ENCODE results near the gene MTMR2. TPM values are rescaled to one million over a fixed set of nuclear protein-coding genes. Genes with fewer than 3 reads are reported as not detected.

The MTMR2 gene
- polyA plus RNA-seq, 2 of the 4 experiments (the other 2 are of a cell fraction) = 22.2 to 28.7 TPM

GRCh38 chr11:95930948-95931347 lies 7.0 kb upstream of the MTMR2 start:
- H3K4me2 ChIP-seq = no peak overlapping the region
- POLR2A ChIA-PET = no interaction called here
- peaks cover 6% of the 10 kb centered on the region; the same call in 2 of the 3 replicates for H3K9me3 ChIP-seq
- H3K27ac ChIP-seq = no peak overlapping the region
- no peak overlapping the region for H3K4me3 ChIP-seq
- CTCF ChIA-PET = no interaction called here
- H3K4me1 ChIP-seq = peaks cover 3% of the 10 kb centered on the region; the same call in 2 of the 3 replicates
- DNase-seq (ENCODE audit: low read depth in 1 of 2, low spot score in 1 of 2) (no peak), ATAC-seq (no peak), FAIRE-seq (no peak)
- TF ChIP-seq ZSCAN20 (CRISPR knock-in tag; IDR thresholded peaks at IDR 0.05) = no peak
- 23% methylated on average over 1 of the region's 1 CpG for WGBS (ENCODE audit: missing lambda C conversion rate)

GRCh38 chr11:95926726-95927125 lies 2.8 kb upstream of the MTMR2 start:
- no peak for DNase-seq (ENCODE audit: low read depth in 1 of 2, low spot score in 1 of 2)
- TF ChIP-seq MAFK (IDR thresholded peaks at IDR 0.05; ENCODE audit: partially characterized antibody) = no peak
- no peak for TF ChIP-seq SMC3 (IDR thresholded peaks at IDR 0.05)
- TF ChIP-seq HOXA7 (CRISPR knock-in tag; IDR thresholded peaks at IDR 0.05) = no peak
- TF ChIP-seq USF2 (IDR thresholded peaks at IDR 0.05) = no peak
- no peak for TF ChIP-seq BHLHE40 (IDR thresholded peaks at IDR 0.05; ENCODE audit: low read depth, low read length)
- no peak for TF ChIP-seq RCOR1 (IDR thresholded peaks at IDR 0.05; ENCODE audit: low read depth, low read length)
- no peak for TF ChIP-seq HOXB13 (CRISPR knock-in tag; IDR thresholded peaks at IDR 0.05; ENCODE audit: low read depth)
- no peak for TF ChIP-seq NFE2L2 (conservative IDR thresholded peaks at IDR 0.05; ENCODE audit: low read length)
- TF ChIP-seq REST (IDR thresholded peaks at IDR 0.05) = no peak
- TF ChIP-seq EP300 (IDR thresholded peaks at IDR 0.05) = no peak
- TF ChIP-seq GATA3 (IDR thresholded peaks at IDR 0.05; ENCODE audit: borderline replicate concordance) = no peak
- no peak for TF ChIP-seq FOSB (CRISPR knock-in tag; IDR thresholded peaks at IDR 0.05)
- WGBS (ENCODE audit: missing lambda C conversion rate) = 71% methylated on average over 1 of the region's 1 CpG
- no peak for ATAC-seq
- Histone ChIP-seq H3K27ac (no peak overlapping the region), H3K4me1 (peaks cover 22% of the 10 kb centered on the region; the same call in 2 of the 3 replicates), H3K9me3 (peaks cover 4% of the 10 kb centered on the region; the same call in 2 of the 3 replicates), H3K4me3 (no peak overlapping the region), H3K4me2 (peak overlapping the region; percentile 10; the same call in 1 of the 3 replicates)
- CTCF ChIA-PET = no interaction called here
- FAIRE-seq = no peak
- POLR2A ChIA-PET = no interaction called here

GRCh38 chr11:95925011-95925410 lies 1.1 kb upstream of the MTMR2 start:
- POLR2A ChIA-PET = interaction anchor here (0.8 to 1.7 kb wide), 4 partner anchors 13 to 464 kb away, joined by 3 to 4 read pairs (median 4); partner anchors contain the start of genes CCDC82 and MAML2
- ATAC-seq = peak in 1 of 2 experiments; percentile 19; a peak in 3 of 6 replicates
- Histone ChIP-seq H3K9me3 (no peaks in the 10 kb centered on the region), H3K4me3 (peak overlapping the region; percentile 84), H3K27ac (peak overlapping the region; percentile 98 to 100), H3K4me2 (peak overlapping the region; percentile 88), H3K4me1 (peaks cover 25% of the 10 kb centered on the region; the same call in 2 of the 3 replicates)
- FAIRE-seq = no peak
- DNase-seq (ENCODE audit: low read depth in 1 of 2, low spot score in 1 of 2) = peak; percentile 18 to 53
- 5% methylated on average over 5 of the region's 5 CpGs for WGBS (ENCODE audit: missing lambda C conversion rate)
- CTCF ChIA-PET = interaction anchor here (1.0 to 1.5 kb wide), 3 partner anchors 10 to 419 kb away, joined by 3 to 5 read pairs (median 3); no protein-coding TSS in a partner anchor
- TF ChIP-seq ZNF302 (CRISPR knock-in tag; IDR thresholded peaks at IDR 0.05) = no peak
- TF ChIP-seq KDM1A (IDR thresholded peaks at IDR 0.05; ENCODE audit: low read depth) = no peak
- TF ChIP-seq PBX3 (IDR thresholded peaks at IDR 0.05) = no peak
- TF ChIP-seq MAFK (IDR thresholded peaks at IDR 0.05; ENCODE audit: partially characterized antibody) = peak; percentile 96
- 0 out of 2 replicates have a peak, but pooled peaks have one; percentile 41 for TF ChIP-seq HOXB13 (CRISPR knock-in tag; IDR thresholded peaks at IDR 0.05; ENCODE audit: low read depth)
- no peak for TF ChIP-seq CHD2 (IDR thresholded peaks at IDR 0.05; ENCODE audit: low read length, partially characterized antibody)
- TF ChIP-seq TFCP2L1 (CRISPR knock-in tag; IDR thresholded peaks at IDR 0.05) = no peak
- peak; percentile 38; the same call in 1 of the 2 replicates for TF ChIP-seq JUNB (IDR thresholded peaks at IDR 0.05)
- TF ChIP-seq ZFP36 (IDR thresholded peaks at IDR 0.05; ENCODE audit: borderline replicate concordance, partially characterized antibody) = no peak
- TF ChIP-seq POLR2AphosphoS2 (conservative IDR thresholded peaks at IDR 0.05; ENCODE audit: low read length) = no peak
- no peak for TF ChIP-seq NR3C1 (IDR thresholded peaks at IDR 0.05)
- no peak for TF ChIP-seq REST (IDR thresholded peaks at IDR 0.05)
- no peak for TF ChIP-seq CBX2 (IDR thresholded peaks at IDR 0.05; ENCODE audit: borderline replicate concordance, low read depth)
- TF ChIP-seq FOSL2 (IDR thresholded peaks at IDR 0.05) = peak; percentile 42; the same call in 1 of the 2 replicates
- peak; percentile 86 for TF ChIP-seq FOSL2 (CRISPR knock-in tag; IDR thresholded peaks at IDR 0.05)
- no peak for TF ChIP-seq SREBF2 (IDR thresholded peaks at IDR 0.05)
- no peak for TF ChIP-seq RCOR1 (IDR thresholded peaks at IDR 0.05; ENCODE audit: low read depth, low read length)
- TF ChIP-seq NFE2L2 (conservative IDR thresholded peaks at IDR 0.05; ENCODE audit: low read length) = peak; percentile 85
